GM13977 (cell line): ENCODE results near the gene TMIE.

Experiments
- DNase-seq: peaks from one replicate; pipeline ENCODE4 v3.0.0; 2012; ENCODE audit warnings: low spot score
- in situ Hi-C: fragments of 300-500 bp; cut with MboI; formaldehyde crosslinking; loops from one replicate; pipeline ENCODE4 v1.12.0; 2022; ENCODE audit warnings: low sequenced_read_pairs, low pct_unique_long_range_greater_than_20kb, mixed read lengths, inconsistent platforms; ENCODE audit not compliant: unreplicated experiment
- TF ChIP-seq, protein P1 (sequence below): IDR thresholded peaks from 2 replicates; pipeline ENCODE4 v1.5.1; 2012; ENCODE audit warnings: mild to moderate bottlenecking, control low read depth; ENCODE audit not compliant: insufficient read depth; ENCODE audit errors: extremely low read depth, missing control alignments

The TMIE gene

GRCh38 chr3:46712191-46713049 is 11.2 kb downstream of the TMIE start:
- in situ Hi-C loops: loop anchor here (10.0 kb wide), 2 partner anchors 182 to 652 kb away; no protein-coding TSS in a partner anchor
- TF ChIP-seq, protein P1, sequence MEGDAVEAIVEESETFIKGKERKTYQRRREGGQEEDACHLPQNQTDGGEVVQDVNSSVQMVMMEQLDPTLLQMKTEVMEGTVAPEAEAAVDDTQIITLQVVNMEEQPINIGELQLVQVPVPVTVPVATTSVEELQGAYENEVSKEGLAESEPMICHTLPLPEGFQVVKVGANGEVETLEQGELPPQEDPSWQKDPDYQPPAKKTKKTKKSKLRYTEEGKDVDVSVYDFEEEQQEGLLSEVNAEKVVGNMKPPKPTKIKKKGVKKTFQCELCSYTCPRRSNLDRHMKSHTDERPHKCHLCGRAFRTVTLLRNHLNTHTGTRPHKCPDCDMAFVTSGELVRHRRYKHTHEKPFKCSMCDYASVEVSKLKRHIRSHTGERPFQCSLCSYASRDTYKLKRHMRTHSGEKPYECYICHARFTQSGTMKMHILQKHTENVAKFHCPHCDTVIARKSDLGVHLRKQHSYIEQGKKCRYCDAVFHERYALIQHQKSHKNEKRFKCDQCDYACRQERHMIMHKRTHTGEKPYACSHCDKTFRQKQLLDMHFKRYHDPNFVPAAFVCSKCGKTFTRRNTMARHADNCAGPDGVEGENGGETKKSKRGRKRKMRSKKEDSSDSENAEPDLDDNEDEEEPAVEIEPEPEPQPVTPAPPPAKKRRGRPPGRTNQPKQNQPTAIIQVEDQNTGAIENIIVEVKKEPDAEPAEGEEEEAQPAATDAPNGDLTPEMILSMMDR: no peak
- no peak for DNase-seq

DNA sequence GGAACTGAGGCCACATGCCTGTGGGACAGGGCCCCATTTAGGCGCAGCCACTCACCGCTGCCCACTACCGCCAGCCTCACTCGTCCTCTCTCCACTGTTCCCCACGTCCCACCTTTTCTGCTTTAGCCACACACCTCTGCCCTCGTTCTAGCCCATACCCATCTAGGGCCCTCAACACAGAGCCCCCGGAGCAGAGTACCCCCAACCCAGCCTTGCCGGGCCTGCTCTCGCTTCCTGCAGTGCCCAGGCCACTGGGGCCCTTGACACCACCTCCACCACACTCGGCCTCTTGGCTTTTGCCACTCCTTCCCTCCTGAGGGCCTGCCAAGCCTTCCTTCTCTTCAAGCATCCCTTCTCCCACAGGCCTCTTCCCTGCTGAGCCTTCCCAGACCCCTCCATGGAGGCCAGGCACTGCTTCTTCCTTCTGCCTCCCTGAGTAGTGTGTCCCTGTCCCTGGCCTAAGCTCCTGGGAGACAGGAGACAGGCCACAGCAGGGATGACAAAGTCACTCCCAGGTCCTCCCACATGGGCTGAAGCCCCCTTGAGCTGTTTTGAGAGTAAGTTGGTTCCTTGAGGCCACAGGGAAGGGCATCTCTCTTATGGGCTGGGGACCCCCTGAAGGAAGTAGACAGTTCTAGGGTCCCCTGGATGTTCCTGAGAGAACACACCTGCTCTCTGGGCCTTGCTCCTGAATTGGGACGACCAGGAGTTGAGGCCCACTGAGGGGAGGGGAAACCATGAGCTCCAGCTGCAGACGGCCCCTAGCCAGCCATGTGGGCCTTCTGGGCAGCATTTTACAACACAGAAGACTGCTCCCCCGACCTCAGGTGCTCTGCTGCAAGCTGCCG is 12.1 kb downstream of the TMIE start:
- TF ChIP-seq, protein P1: no peak
- no peak for DNase-seq
- in situ Hi-C loops: loop anchor here (10.0 kb wide), 2 partner anchors 182 to 652 kb away; no protein-coding TSS in a partner anchor

- in situ Hi-C loops: loop anchor here (10.0 kb wide), 2 partner anchors 181 to 651 kb away; no protein-coding TSS in a partner anchor
- TF ChIP-seq, protein P1: no peak
- peak; percentile 78 for DNase-seq
Observed at GRCh38 chr3:46713898-46714552, 12.8 kb downstream of the TMIE start.

DNA sequence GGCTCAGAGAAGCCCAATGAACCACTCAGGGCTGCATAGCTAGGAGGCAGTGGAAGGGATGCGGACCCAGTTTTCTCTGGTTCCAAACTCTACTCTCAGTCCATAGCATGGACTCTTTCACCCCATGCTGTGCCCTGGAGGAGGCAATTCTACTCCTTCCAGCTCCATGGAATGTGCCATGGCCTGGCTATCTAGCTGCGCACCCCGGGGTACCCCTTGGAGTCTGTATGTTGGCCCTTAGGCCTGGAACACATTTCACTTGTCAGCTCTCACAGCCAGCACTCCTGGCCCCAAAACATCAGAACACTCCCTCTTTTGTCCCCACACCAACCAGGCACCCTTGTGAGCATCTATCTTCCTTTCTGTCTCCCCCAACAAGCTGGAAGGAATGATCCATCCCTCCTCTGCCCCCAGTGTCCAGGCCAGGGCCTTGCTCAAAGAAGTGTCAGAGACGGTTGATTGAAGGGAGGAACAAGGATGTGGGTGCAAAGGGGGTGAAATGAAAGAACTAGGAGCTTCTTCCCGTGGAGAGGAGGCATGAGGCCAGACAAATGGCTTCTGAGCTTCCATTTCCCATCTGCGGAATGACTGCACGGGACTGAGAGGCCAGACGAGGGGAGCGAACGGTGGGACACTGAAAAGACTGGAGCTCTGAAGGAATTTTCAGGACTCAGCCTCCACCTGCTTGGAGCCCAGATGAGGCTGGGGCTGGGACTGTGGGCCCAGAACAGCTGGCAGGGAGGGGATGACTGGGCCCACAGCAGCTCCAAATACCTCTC is 13.7 kb downstream of the TMIE start:
- TF ChIP-seq, protein P1: no peak
- in situ Hi-C loops: loop anchor here (10.0 kb wide), 2 partner anchors 180 to 650 kb away; no protein-coding TSS in a partner anchor
- DNase-seq: no peak

GRCh38 chr3:46715507-46716175 is 14.4 kb downstream of the TMIE start:
- TF ChIP-seq, protein P1: no peak
- DNase-seq: peak; percentile 20
- in situ Hi-C loops: loop anchor here (10.0 kb wide), 2 partner anchors 179 to 649 kb away; no protein-coding TSS in a partner anchor
